ENCODE measurements around the gene VRK3.
"Not testable (repeated sequence)": the region's sequence is repeated elsewhere in the genome, so short reads cannot be mapped to it uniquely, and the experiment has no call there.

The VRK3 gene

DNA sequence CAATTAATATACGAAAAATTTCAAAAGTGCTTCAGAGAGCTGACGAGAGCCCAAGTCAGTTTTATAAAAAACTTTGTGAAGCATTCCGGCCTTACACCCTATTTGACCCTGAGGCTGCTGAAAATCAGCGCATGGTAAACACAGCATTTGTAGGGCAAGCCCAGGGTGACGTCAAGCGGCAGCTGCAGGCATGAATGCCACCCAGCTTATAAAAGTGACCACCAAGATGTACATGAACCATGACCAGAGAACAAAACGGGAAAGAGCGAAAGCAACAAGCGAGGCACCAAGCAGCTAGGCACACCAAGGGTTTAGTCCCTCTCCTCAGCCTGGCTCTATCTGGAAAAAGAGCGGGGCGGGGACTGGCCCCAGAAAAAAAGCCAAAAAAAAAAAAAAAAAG lies 70.2 kb downstream of the VRK3 start:
- no peak for DNase-seq (ENCODE audit: low read depth)

DNA sequence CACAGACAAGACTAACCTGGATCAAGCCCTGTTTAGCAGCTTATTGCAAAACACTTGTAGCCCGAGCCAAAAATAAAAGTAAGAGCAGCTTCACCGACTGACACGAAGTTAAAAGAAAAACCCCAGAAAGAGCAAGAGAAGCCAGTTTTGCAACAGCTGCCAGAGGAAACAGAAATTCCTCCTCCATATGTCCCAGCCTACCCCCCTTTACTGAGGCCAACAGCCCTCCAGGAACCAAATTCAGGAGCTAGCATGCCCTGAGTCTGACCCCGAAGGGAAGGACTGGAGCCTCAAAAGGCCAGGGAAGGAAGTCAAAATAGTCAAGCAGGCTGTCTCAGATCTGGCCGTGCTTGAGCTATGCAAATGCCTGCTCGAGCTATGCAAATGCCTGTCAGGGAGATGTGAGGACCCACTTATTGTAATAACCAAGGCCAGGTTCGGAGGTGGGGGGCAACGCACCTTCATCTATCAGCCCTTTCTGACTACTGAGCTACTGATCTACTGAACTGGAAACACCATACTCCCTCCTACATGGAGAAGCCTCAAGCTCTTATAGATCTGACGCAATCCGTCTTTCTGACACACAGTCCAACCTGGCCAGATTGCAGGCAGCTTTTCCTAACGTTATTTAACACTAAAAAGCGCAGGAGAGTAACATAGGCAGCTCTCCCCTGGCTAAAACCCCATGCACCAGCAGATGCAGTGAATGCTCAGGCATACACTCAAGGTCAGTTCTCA lies 70.9 kb downstream of the VRK3 start:
- DNase-seq (ENCODE audit: low read depth), result no peak

GRCh38 chr19:49953416-49953815 lies 71.8 kb downstream of the VRK3 start:
- no peak for DNase-seq (ENCODE audit: low read depth)

- no peak for DNase-seq (ENCODE audit: low read depth)
These were observed 72.3 kb downstream of the VRK3 start for GRCh38 chr19:49952906-49953305.

- DNase-seq (ENCODE audit: low read depth), result no peak
These were observed 72.7 kb downstream of the VRK3 start for GRCh38 chr19:49952479-49952836.

- DNase-seq (ENCODE audit: low read depth), result no peak
These were observed 73.2 kb downstream of the VRK3 start for GRCh38 chr19:49951806-49952478.

DNA sequence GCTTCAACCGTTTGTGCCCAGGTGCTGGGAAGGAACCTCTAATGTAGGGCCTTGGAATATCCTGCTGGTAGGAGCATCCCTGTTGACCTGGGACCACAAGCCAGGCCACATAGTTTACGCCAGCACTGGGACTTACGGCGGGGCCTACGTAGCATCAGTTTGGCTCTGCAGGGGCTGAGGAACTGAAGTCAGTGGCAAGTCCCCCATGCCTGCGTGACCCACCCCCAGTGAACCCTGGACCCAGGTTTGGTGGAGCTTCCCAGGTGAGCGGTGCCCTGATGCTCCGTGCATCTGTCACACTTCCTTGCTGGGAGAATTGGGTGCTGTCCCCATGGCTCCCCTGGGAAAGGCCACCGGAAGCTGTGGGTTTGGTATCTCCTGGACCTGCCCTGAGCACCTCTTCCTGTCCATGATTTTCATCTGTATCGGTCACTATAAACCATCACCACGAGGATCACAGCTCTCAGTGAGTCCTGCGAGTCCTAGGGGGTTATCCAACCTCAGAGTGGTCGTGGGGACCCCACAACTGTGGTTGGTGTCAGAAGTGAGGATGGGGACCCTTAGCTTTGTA lies 74.1 kb downstream of the VRK3 start:
- no peak for DNase-seq (ENCODE audit: low read depth)

- no peak for DNase-seq (ENCODE audit: low read depth)
These were observed 74.6 kb downstream of the VRK3 start for GRCh38 chr19:49950590-49950948.

GRCh38 chr19:49949742-49950589 lies 75.2 kb downstream of the VRK3 start:
- no peak for DNase-seq (ENCODE audit: low read depth)

DNA sequence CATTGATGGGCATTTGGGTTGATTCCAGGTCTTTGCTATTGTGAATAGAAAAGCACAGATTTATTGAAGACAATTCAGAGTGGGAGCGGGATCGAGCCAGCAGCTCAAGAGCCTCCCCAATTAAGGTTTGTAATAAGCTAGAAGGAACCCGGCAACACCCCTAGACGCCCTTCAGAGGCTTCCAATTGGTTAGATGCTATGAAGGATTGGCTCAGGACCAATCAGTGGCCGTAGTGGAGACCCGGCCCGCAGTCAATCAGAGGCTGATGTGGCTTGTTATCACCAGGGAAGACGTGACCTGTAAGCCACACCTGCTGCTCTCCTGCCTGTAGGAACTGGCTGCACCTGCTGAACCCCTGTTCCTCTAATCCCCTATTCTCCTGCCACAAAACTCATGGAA lies 78.8 kb downstream of the VRK3 start:
- DNase-seq (ENCODE audit: low read depth), result no peak

DNA sequence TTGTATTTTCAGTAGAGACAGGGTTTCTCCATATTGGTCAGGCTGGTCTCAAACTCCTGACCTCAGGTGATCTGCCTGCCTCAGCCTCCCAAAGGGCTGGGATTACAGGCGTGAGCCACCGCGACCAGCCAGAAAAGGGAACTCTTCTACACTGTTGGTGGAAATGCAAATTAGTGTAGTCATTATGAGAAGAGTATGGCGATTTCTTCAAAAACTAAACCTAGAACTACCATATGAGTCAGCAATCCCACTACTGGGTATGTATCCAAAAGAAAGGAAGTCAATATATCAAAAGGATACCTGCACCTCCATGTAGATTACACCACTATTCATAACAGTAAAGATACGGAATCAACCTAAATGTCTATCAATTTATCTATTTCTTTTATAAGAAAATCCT lies 80.6 kb downstream of the VRK3 start:
- not testable (repeated sequence) for DNase-seq (ENCODE audit: low read depth)

GRCh38 chr19:49940482-49940791 lies 84.7 kb downstream of the VRK3 start:
- no peak for DNase-seq (ENCODE audit: low read depth)

DNA sequence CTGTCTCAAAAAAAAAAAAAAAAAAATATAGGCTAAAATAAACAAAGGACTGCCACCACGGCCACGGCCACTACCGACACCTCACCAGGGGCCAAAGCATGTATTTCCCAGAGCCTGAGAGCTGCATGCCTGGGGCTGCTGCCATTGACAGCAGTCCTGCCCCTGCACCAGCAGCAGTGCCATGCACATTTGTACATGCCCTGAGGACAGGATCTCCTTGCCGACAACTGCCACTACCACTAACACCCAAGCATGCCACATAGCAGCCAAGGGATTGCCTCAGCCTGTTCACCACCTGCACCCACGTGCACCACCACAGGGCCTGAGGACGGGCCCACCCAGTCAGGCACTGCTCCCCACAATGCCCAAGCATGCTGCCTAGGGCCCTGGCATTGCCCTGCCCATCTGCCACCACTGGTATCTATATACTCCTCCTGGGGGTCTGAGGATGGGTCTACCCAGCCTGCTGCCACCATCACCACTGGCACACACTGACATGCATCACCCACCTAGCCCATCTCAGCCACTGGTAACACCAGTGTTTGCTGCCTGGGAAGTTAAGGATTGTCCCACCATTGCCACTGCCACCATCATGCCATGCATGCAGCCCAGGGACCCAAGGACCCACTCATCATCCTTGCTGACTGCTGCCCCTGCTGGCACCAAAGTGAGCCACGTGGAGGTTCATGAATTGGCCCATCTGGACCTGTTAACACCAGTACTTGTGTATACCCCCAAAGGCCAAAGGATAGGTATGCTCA lies 85.3 kb downstream of the VRK3 start:
- no peak for DNase-seq (ENCODE audit: low read depth)

GRCh38 chr19:49938662-49939061 lies 86.5 kb downstream of the VRK3 start:
- DNase-seq (ENCODE audit: low read depth), result no peak

DNA sequence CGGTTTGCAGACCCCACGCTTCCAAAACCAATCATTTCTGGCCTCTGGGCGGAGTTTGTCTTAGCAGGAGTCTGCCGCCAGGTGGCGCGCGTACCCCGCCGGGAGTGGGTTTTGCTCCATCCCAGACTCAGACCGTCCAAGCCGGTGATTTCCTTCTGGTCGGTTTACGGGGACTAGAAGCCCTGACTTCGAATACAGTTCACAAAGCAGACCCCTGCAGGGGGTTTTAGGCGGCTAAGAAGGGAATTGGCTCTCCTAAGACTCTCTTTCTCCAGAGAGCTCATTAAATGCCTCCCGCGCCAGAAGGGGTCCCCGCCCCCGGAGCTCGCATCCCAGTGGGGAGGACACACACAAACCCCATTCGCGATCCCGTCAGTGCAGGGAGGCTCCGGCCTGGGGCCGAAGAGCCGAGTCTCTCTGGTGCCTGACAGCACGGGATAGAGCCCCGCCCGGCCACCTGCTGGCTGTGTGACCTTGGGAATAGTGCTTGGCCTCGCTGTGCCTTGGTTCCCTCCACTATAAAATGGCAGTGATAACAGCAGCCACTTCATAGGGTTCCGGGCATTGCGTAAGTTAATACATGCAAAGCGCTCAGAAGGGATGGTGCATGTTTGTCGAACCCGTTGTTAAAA lies 87.3 kb downstream of the VRK3 start:
- DNase-seq (ENCODE audit: low read depth), result peak; percentile 71

DNA sequence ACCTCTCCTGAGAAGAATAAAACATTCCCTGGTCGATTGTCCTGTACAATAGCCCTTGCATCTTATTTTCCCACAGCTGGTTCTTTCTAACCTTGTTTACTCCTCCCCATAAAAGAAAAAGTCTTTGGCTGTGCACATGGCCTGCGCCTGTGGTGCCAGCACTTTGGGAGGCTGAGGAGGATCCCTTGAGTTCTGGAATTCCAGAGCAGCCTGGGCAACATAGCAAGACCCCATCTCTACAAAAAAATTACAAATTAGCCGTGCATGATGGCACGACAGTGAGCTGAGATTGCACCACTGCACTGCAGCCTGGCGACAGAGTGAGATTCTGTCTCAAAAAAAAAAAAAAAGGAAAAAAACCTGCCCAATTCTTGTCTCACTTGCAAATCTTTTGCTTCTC lies 88.6 kb downstream of the VRK3 start:
- DNase-seq (ENCODE audit: low read depth), result no peak

DNA sequence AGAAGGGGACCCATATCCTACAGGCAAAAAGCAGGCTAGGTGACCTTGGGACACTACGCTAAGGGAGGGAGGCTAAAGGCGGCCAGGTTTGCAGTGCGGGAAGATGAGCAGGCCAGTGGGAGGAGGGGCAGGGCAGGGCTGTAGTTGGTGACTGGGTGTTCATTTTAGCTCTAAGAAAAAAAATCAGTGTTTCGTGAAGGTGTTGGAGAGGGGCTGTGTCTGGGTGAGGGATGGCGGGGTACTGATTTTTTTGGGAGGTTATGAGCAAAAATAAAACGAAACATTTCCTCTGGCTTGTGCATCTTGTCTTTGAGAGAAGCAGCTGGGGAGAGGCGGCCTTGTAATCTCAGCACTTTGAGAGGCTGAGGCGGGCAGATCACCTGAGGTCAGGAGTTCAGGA lies 91.5 kb downstream of the VRK3 start:
- DNase-seq (ENCODE audit: low read depth), result no peak

- DNase-seq (ENCODE audit: low read depth), result no peak
These were observed 92.4 kb downstream of the VRK3 start for GRCh38 chr19:49932731-49933131.

DNA sequence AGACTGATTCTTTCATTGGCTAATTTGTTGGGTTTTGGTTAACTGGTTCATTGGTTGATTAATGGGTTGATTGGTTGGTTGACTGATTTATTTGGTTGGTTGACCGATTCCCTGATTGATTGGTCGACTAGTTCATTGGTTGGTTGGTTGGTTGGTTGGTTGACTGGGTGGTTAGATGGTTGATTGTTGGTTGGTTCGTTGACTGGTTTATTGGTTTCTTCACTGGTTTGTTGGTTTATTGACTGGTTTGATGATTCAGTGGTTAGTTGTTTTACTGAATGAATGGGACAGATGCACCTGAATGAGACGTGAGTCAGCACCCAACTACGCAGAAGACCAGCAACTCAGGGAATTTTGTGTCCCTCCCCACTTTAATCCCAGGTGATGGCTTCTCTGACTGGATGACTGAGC lies 93.1 kb downstream of the VRK3 start:
- DNase-seq (ENCODE audit: low read depth), result no peak

- DNase-seq (ENCODE audit: low read depth), result no peak
These were observed 93.7 kb downstream of the VRK3 start for GRCh38 chr19:49931293-49932040.

DNA sequence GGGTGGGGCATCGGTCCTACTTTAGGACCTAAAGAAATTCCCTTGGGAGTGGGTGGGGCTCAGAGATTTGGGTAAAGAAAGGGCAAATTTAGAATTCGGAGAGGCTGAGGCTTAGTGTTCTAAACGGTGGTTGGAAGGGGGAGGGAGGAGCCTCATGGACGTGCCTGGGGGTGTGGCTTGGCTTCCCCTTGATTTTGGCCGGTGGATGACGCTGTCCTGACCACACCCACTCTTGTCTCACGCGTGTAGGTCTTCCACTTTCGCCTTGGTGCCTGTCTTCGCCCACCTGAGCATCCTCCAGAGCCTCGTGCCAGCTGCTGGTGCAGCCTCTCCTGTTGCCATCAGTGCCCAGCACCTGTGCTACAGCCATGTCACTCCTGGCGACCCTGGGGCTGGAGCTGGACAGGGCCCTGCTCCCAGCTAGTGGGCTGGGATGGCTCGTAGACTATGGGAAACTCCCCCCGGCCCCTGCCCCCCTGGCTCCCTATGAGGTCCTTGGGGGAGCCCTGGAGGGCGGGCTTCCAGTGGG lies 94.6 kb downstream of the VRK3 start:
- no peak for DNase-seq (ENCODE audit: low read depth)
